IMR-90 (cell line): Measurements from ENCODE around the gene PRKAR1B.

Experiments used
- CEBPB ChIP-seq: IDR thresholded peaks from 2 replicates; pipeline ENCODE4 v1.6.1; 2012; ENCODE audit warnings: low read depth, low read length, improper control_type of control experiment
- CHD1 ChIP-seq: IDR thresholded peaks from 2 replicates; pipeline ENCODE4 v1.6.1; 2012; ENCODE audit warnings: low read depth, low read length, improper control_type of control experiment
- CTCF ChIP-seq: conservative IDR thresholded peaks from 2 replicates; pipeline ENCODE4 v1.5.1; 2012; ENCODE audit warnings: mild to moderate bottlenecking, low read depth, low read length, improper control_type of control experiment
- FOS ChIP-seq: fragments of 150-350 bp; IDR thresholded peaks from 2 replicates; pipeline ENCODE4 v1.6.1; 2016; ENCODE audit warnings: low read depth, low read length
- MXI1 ChIP-seq: IDR thresholded peaks from 2 replicates; pipeline ENCODE4 v1.6.1; 2012; ENCODE audit warnings: low read depth, mild to moderate bottlenecking, low read length, moderate library complexity, borderline replicate concordance
- POLR2A ChIP-seq: IDR thresholded peaks from 2 replicates; pipeline ENCODE4 v1.6.1; 2012; ENCODE audit warnings: mild to moderate bottlenecking, low read depth, low read length
- RAD21 ChIP-seq: IDR thresholded peaks from 2 replicates; pipeline ENCODE4 v1.6.1; 2012; ENCODE audit warnings: low read length, improper control_type of control experiment
- RCOR1 ChIP-seq: IDR thresholded peaks from 2 replicates; pipeline ENCODE4 v1.6.1; 2012; ENCODE audit warnings: mild to moderate bottlenecking, low read length, improper control_type of control experiment; ENCODE audit not compliant: insufficient replicate concordance
- SMC3 ChIP-seq: fragments of 150-350 bp; IDR thresholded peaks from 2 replicates; pipeline ENCODE4 v1.6.1; 2016; ENCODE audit warnings: low read depth, mild to moderate bottlenecking, antibody characterized with exemption, low read length, moderate library complexity
- USF2 ChIP-seq: fragments of 150-350 bp; IDR thresholded peaks from 2 replicates; pipeline ENCODE4 v1.6.1; 2017; ENCODE audit warnings: mild to moderate bottlenecking, antibody characterized with exemption, low read length, low read depth

GRCh38 chr7:503575-504111, 223.4 kb downstream of the PRKAR1B start:
- TF ChIP-seq RAD21, result no peak
- no peak for TF ChIP-seq POLR2A
- TF ChIP-seq FOS, result no peak
- TF ChIP-seq CTCF, result no peak
- no peak for TF ChIP-seq USF2
- TF ChIP-seq SMC3, result no peak
- TF ChIP-seq RCOR1, result no peak
- TF ChIP-seq MXI1, result no peak
- TF ChIP-seq CEBPB, result no peak
- TF ChIP-seq CHD1, result no peak
